ENCODE results near the gene LPP. TPM values are rescaled to one million over a fixed set of nuclear protein-coding genes. Genes with fewer than 3 reads are reported as not detected.

LPP gene
- total and polyA plus RNA-seq, 9 of the 15 experiments (the other 6 are each of a cell fraction or from before 2014, with no cell fraction given): 0.07 to 0.18 TPM; not detected in 7

DNA sequence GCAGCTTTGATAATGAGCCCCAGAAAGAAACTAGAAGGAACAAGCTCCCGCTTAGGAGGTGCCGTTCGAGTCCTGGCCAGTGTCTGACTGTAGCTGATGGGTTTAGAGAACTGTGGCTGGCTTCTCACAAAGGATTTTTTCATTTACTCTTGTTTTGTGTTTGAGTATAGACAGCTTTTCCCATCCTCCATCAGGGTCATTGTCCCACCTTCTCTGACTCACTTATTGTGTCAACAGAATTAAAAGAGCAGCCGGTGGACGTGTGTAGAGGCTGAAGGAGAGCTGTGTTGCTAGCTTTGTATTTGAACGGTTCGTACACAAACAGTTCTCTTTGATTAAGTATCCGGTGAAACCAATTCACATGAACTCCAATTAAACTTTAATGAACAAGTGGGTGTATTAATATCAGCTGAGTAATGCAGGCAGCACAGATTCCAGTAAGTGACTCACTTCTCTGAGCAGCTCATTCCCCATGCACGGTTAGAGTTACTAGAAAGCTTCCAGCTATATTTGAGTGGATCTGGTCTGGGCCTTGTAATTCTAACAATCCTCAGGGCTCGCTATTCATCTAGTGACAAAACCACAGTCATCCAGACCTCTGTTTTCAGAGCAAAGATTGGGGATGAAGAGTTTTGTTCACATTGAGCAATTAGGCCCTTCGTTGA is 141.0 kb downstream of the LPP start:
- intact Hi-C loops (cut with micrococcal nuclease) (no loop called here), in situ Hi-C loops (cut with MboI) (no loop called here)
- no peak for FAIRE-seq
- no peak for TF ChIP-seq SMAD1 (IDR thresholded peaks at IDR 0.05; ENCODE audit: low read depth, low read length, partially characterized antibody)
- TF ChIP-seq PURB (CRISPR knock-in tag; IDR thresholded peaks at IDR 0.05; ENCODE audit: low read depth): no peak
- no peak for TF ChIP-seq RBFOX2 (IDR thresholded peaks at IDR 0.05; ENCODE audit: low read depth, low read length)
- TF ChIP-seq ZNF197 (CRISPR knock-in tag; IDR thresholded peaks at IDR 0.05; ENCODE audit: low read depth): no peak
- TF ChIP-seq STAT5A (IDR thresholded peaks at IDR 0.05; ENCODE audit: borderline replicate concordance, low read length): no peak
- TF ChIP-seq RFX5 (IDR thresholded peaks at IDR 0.05; ENCODE audit: low read depth, low read length): no peak
- TF ChIP-seq BHLHE40 (IDR thresholded peaks at IDR 0.05; ENCODE audit: low read length): no peak
- TF ChIP-seq TEAD1 (CRISPR knock-in tag; IDR thresholded peaks at IDR 0.05): no peak
- TF ChIP-seq CSDE1 (IDR thresholded peaks at IDR 0.05): no peak
- TF ChIP-seq TAL1 (IDR thresholded peaks at IDR 0.05): no peak
- 4% methylated on average over 11 of the region's 11 CpGs for WGBS (ENCODE audit: insufficient coverage, low coverage, missing lambda C conversion rate)
- Histone ChIP-seq H3K4me1 (replicated peaks in 1 of 2; ENCODE audit: control insufficient read depth in 2 of 2, insufficient read depth in 2 of 2, low read length in 2 of 2) (no peaks in the 10 kb centered on the region), H3K9ac (ENCODE audit: insufficient read depth in 1 of 2, low read depth in 2 of 2, low read length in 2 of 2) (no peak overlapping the region), H3K36me3 (ENCODE audit: control insufficient read depth, insufficient read depth, low read length) (no peaks in the 10 kb centered on the region), H3K9me3 (replicated peaks; ENCODE audit: control insufficient read depth, insufficient read depth, low read depth, low read length) (no peaks in the 10 kb centered on the region), H2AFZ (ENCODE audit: low read depth, low read length) (no peak overlapping the region), H4K20me1 (replicated peaks; ENCODE audit: control insufficient read depth, insufficient read depth, low read length) (no peaks in the 10 kb centered on the region), H3K4me3 (no peak overlapping the region), H3K79me2 (ENCODE audit: control insufficient read depth, insufficient read depth, low read length) (no peaks in the 10 kb centered on the region), H3K27me3 (ENCODE audit: control insufficient read depth in 2 of 2, insufficient read depth in 2 of 2, low read length in 2 of 2) (no peaks in the 10 kb centered on the region), H3K27ac (ENCODE audit: extremely low read depth, low read depth, low read length) (no peak overlapping the region), H3K9me1 (ENCODE audit: control insufficient read depth, insufficient read depth, low read length) (no peaks in the 10 kb centered on the region), H3K4me2 (ENCODE audit: insufficient read depth, low read length) (no peak overlapping the region)
- no peak for DNase-seq (ENCODE audit: extremely low read depth in 1 of 4, low spot score in 3 of 4)
- ChIA-PET POLR2A (interaction anchor here (0.7 kb wide), 1 partner anchor 200 kb away, joined by 3 read pairs; no protein-coding TSS in a partner anchor), CTCF (ENCODE audit: low intra/inter-chr PET ratio) (interaction anchor here (0.7 kb wide), 1 partner anchor 490 kb away, joined by 3 read pairs; no protein-coding TSS in a partner anchor)
- no TSS peak for BruUV-seq (replicated peaks)
- ATAC-seq: no peak

Data from K562 (cell line).